ENCODE data around the gene RNF31. TPM values are rescaled to one million over a fixed set of nuclear protein-coding genes. Genes with fewer than 3 reads are reported as not detected.
A peak's percentile ranks its signal among the peaks of the same experiment; 100 is the strongest.

RNF31 gene
- total RNA-seq, 1 donor from 2014 or later, result 59.0 TPM

DNA sequence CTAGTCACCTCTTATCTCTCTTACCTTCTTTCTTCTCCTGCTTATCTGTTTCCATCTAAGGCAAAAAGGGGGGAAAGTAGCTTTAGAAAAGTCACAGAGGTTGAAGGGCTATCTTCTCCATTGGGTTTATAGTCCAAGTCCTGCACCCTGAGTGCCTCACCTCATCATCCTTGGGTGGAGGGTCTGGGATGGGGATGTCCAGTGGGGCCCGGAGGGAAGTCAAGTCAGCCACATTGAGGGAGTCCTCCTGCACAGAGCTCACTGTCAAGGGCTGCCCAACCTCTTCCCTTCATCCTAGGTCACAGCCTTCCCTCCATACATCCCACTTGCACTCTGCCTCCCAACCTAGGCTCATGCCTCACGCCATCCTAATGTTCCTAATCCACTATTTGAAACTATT lies 2.1 kb upstream of the RNF31 start:
- Mint-ChIP-seq H3K4me1 (ENCODE audit: low read depth, unreplicated experiment) (peaks cover 30% of the 10 kb centered on the region), H3K27ac (ENCODE audit: unreplicated experiment) (peak overlapping the region; percentile 88), H3K27me3 (ENCODE audit: low read depth, unreplicated experiment) (no peaks in the 10 kb centered on the region), H3K36me3 (ENCODE audit: low read depth, unreplicated experiment) (no peaks in the 10 kb centered on the region), H3K9me3 (ENCODE audit: unreplicated experiment) (no peaks in the 10 kb centered on the region), H3K4me3 (ENCODE audit: unreplicated experiment) (peak overlapping the region; percentile 96)
- Histone ChIP-seq H3K4me2 (ENCODE audit: low read length) (peak overlapping the region; percentile 96), H4K20me1 (ENCODE audit: insufficient read depth, low read length) (peaks cover 25% of the 10 kb centered on the region), H3K27me3 (ENCODE audit: insufficient read depth, low read length) (no peaks in the 10 kb centered on the region), H3K79me2 (ENCODE audit: insufficient read depth, low read length) (peaks cover 59% of the 10 kb centered on the region), H3K27ac (ENCODE audit: low read depth, low read length) (no peak overlapping the region), H3K9ac (ENCODE audit: low read length) (peak overlapping the region; percentile 87), H3K36me3 (ENCODE audit: insufficient read depth, low read length) (peaks cover 17% of the 10 kb centered on the region), H2AFZ (ENCODE audit: low read depth, low read length) (no peak overlapping the region), H3K9me3 (ENCODE audit: insufficient read depth, low read depth, low read length) (no peaks in the 10 kb centered on the region), H3K4me1 (ENCODE audit: insufficient read depth, low read length) (peaks cover 31% of the 10 kb centered on the region), H3K4me3 (ENCODE audit: insufficient read depth, low read depth, low read length) (peak overlapping the region; percentile 93)
- FAIRE-seq (no peak), DNase-seq (ENCODE audit: low read depth) (no peak)
- TF ChIP-seq, protein P1, sequence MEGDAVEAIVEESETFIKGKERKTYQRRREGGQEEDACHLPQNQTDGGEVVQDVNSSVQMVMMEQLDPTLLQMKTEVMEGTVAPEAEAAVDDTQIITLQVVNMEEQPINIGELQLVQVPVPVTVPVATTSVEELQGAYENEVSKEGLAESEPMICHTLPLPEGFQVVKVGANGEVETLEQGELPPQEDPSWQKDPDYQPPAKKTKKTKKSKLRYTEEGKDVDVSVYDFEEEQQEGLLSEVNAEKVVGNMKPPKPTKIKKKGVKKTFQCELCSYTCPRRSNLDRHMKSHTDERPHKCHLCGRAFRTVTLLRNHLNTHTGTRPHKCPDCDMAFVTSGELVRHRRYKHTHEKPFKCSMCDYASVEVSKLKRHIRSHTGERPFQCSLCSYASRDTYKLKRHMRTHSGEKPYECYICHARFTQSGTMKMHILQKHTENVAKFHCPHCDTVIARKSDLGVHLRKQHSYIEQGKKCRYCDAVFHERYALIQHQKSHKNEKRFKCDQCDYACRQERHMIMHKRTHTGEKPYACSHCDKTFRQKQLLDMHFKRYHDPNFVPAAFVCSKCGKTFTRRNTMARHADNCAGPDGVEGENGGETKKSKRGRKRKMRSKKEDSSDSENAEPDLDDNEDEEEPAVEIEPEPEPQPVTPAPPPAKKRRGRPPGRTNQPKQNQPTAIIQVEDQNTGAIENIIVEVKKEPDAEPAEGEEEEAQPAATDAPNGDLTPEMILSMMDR (IDR thresholded peaks at IDR 0.05; ENCODE audit: insufficient read depth, low read depth, low read length), result no peak
- TF ChIP-seq EZH2 (IDR thresholded peaks at IDR 0.05; ENCODE audit: insufficient read depth, low read length), result no peak

DNA sequence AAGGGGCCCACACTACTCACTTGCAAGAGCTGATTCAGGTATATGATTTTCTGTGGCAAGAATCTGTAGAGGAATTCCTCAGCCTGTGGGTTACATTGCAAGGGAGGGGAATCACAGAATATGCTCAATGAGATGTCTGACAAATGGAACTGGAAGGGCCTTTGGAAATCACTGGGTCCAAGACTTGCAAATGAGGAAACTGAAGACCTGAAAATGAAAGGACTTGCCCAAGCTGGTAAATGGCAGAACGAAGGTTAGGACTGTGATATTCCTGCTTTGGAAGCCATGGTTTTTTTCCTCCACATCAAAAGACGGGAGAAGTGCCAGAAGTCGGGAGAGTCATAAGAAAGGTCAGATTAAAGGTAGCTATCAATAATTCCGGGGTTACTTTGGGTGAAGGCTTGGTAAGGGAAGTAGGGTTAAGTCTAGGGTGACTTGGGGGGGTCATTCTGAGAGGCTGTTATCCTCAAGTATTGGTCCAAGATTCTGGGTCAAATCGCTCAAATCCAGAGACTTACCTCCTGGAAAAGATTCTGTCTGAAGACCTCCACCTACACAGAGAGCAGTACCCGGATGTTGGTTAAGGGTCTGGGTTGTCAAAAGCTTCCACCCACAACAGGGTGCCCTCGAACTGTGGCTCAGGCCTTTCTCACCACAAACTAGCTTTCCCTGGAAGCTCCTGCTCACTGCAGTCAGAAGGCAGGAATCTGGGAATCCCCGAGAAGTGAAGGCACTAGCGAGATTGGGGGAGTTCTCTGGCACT lies 1.4 kb upstream of the RNF31 start:
- H3K4me1 Mint-ChIP-seq (ENCODE audit: low read depth, unreplicated experiment), result peaks cover 30% of the 10 kb centered on the region
- FAIRE-seq (no peak), DNase-seq (ENCODE audit: low read depth) (peak; percentile 69)
- peak overlapping the region; percentile 93 for H3K4me3 ChIP-seq (ENCODE audit: insufficient read depth, low read depth, low read length)
- no peak for TF ChIP-seq EZH2 (IDR thresholded peaks at IDR 0.05; ENCODE audit: insufficient read depth, low read length)
- TF ChIP-seq, protein P1 (IDR thresholded peaks at IDR 0.05; ENCODE audit: insufficient read depth, low read depth, low read length), result no peak
- peaks cover 31% of the 10 kb centered on the region for H3K4me1 ChIP-seq (ENCODE audit: insufficient read depth, low read length)
- peak overlapping the region; percentile 96 for H3K4me3 Mint-ChIP-seq (ENCODE audit: unreplicated experiment)
- H3K79me2 ChIP-seq (ENCODE audit: insufficient read depth, low read length), result peaks cover 56% of the 10 kb centered on the region
- H3K4me2 ChIP-seq (ENCODE audit: low read length), result peak overlapping the region; percentile 96
- peaks cover 19% of the 10 kb centered on the region for H3K36me3 ChIP-seq (ENCODE audit: insufficient read depth, low read length)
- no peaks in the 10 kb centered on the region for H3K36me3 Mint-ChIP-seq (ENCODE audit: low read depth, unreplicated experiment)
- H3K27me3 ChIP-seq (ENCODE audit: insufficient read depth, low read length), result no peaks in the 10 kb centered on the region
- H3K9me3 Mint-ChIP-seq (ENCODE audit: unreplicated experiment), result no peaks in the 10 kb centered on the region
- H3K27ac Mint-ChIP-seq (ENCODE audit: unreplicated experiment), result peak overlapping the region; percentile 88
- peaks cover 31% of the 10 kb centered on the region for H4K20me1 ChIP-seq (ENCODE audit: insufficient read depth, low read length)
- H3K27ac ChIP-seq (ENCODE audit: low read depth, low read length), result peak overlapping the region; percentile 83
- H2AFZ ChIP-seq (ENCODE audit: low read depth, low read length), result peak overlapping the region; percentile 76
- peak overlapping the region; percentile 87 for H3K9ac ChIP-seq (ENCODE audit: low read length)
- H3K27me3 Mint-ChIP-seq (ENCODE audit: low read depth, unreplicated experiment), result no peaks in the 10 kb centered on the region
- no peaks in the 10 kb centered on the region for H3K9me3 ChIP-seq (ENCODE audit: insufficient read depth, low read depth, low read length)

- H3K9ac ChIP-seq (ENCODE audit: low read length), result peak within 1 kb of the TSS; percentile 87
- H4K20me1 ChIP-seq (ENCODE audit: insufficient read depth, low read length), result peaks cover 36% of the 10 kb centered on the region
- H3K36me3 Mint-ChIP-seq (ENCODE audit: low read depth, unreplicated experiment), result no peaks in the 10 kb centered on the region
- H3K27ac ChIP-seq (ENCODE audit: low read depth, low read length), result peak within 1 kb of the TSS; percentile 83
- peaks cover 31% of the 10 kb centered on the region for H3K4me1 ChIP-seq (ENCODE audit: insufficient read depth, low read length)
- peak within 1 kb of the TSS; percentile 93 for H3K4me3 ChIP-seq (ENCODE audit: insufficient read depth, low read depth, low read length)
- FAIRE-seq (no peak), DNase-seq (ENCODE audit: low read depth) (peak; percentile 94)
- peaks cover 55% of the 10 kb centered on the region for H3K79me2 ChIP-seq (ENCODE audit: insufficient read depth, low read length)
- peaks cover 30% of the 10 kb centered on the region for H3K4me1 Mint-ChIP-seq (ENCODE audit: low read depth, unreplicated experiment)
- peak within 1 kb of the TSS; percentile 96 for H3K4me2 ChIP-seq (ENCODE audit: low read length)
- TF ChIP-seq, protein P1 (IDR thresholded peaks at IDR 0.05; ENCODE audit: insufficient read depth, low read depth, low read length), result no peak
- TF ChIP-seq EZH2 (IDR thresholded peaks at IDR 0.05; ENCODE audit: insufficient read depth, low read length), result no peak
- H3K27me3 ChIP-seq (ENCODE audit: insufficient read depth, low read length), result no peaks in the 10 kb centered on the region
- H3K4me3 Mint-ChIP-seq (ENCODE audit: unreplicated experiment), result peak within 1 kb of the TSS; percentile 96
- peak within 1 kb of the TSS; percentile 79 for H2AFZ ChIP-seq (ENCODE audit: low read depth, low read length)
- H3K9me3 ChIP-seq (ENCODE audit: insufficient read depth, low read depth, low read length), result no peaks in the 10 kb centered on the region
- peak within 1 kb of the TSS; percentile 88 for H3K27ac Mint-ChIP-seq (ENCODE audit: unreplicated experiment)
- H3K36me3 ChIP-seq (ENCODE audit: insufficient read depth, low read length), result peaks cover 24% of the 10 kb centered on the region
- H3K9me3 Mint-ChIP-seq (ENCODE audit: unreplicated experiment), result no peaks in the 10 kb centered on the region
- no peaks in the 10 kb centered on the region for H3K27me3 Mint-ChIP-seq (ENCODE audit: low read depth, unreplicated experiment)
These were observed 783 bp upstream of the RNF31 start, which contains the start of gene PSME2 for GRCh38 chr14:24146453-24146977. PSME2 (minus strand) TSS chr14:24146610; CDS start chr14:24146581, 29 bp downstream.
